ENCODE data around the gene CMTR2.
"Not testable (repeated sequence)": the region's sequence is repeated elsewhere in the genome, so short reads cannot be mapped to it uniquely, and the experiment has no call there.

The CMTR2 gene

GRCh38 chr16:71288890-71289731 lies at the start of gene CMTR2:
Gene CMTR2 (minus strand): TSS chr16:71289402. CDS start chr16:71285920, 3,482 bp downstream.
- Histone ChIP-seq H3K4me1 (ENCODE audit: control insufficient read depth, insufficient read depth, low read length) (peaks cover 8% of the 10 kb centered on the region), H3K27ac (ENCODE audit: low read depth, low read length) (peak within 1 kb of the TSS; percentile 84), H3K36me3 (ENCODE audit: control insufficient read depth, insufficient read depth, low read length) (peaks cover 5% of the 10 kb centered on the region), H3K27me3 (ENCODE audit: control insufficient read depth, insufficient read depth, low read length) (no peaks in the 10 kb centered on the region), H3K4me3 (ENCODE audit: low read length) (peak within 1 kb of the TSS; percentile 91), H3K9ac (ENCODE audit: low read length) (peak within 1 kb of the TSS; percentile 70)

- Histone ChIP-seq H3K27ac (ENCODE audit: low read depth, low read length) (no peak overlapping the region), H3K4me1 (ENCODE audit: control insufficient read depth, insufficient read depth, low read length) (no peaks in the 10 kb centered on the region), H3K9ac (ENCODE audit: low read length) (no peak overlapping the region), H3K36me3 (ENCODE audit: control insufficient read depth, insufficient read depth, low read length) (no peaks in the 10 kb centered on the region), H3K4me3 (ENCODE audit: low read length) (no peak overlapping the region), H3K27me3 (ENCODE audit: control insufficient read depth, insufficient read depth, low read length) (no peaks in the 10 kb centered on the region)
These were observed 49.4 kb upstream of the CMTR2 start for GRCh38 chr16:71338632-71339031.

GRCh38 chr16:71338193-71338592 lies 49.0 kb upstream of the CMTR2 start:
- H3K4me1 ChIP-seq (ENCODE audit: control insufficient read depth, insufficient read depth, low read length), result no peaks in the 10 kb centered on the region
- H3K36me3 ChIP-seq (ENCODE audit: control insufficient read depth, insufficient read depth, low read length), result no peaks in the 10 kb centered on the region
- H3K27me3 ChIP-seq (ENCODE audit: control insufficient read depth, insufficient read depth, low read length), result no peaks in the 10 kb centered on the region
- H3K4me3 ChIP-seq (ENCODE audit: low read length), result no peak overlapping the region
- no peak overlapping the region for H3K9ac ChIP-seq (ENCODE audit: low read length)
- H3K27ac ChIP-seq (ENCODE audit: low read depth, low read length), result no peak overlapping the region

- H3K36me3 ChIP-seq (ENCODE audit: control insufficient read depth, insufficient read depth, low read length), result no peaks in the 10 kb centered on the region
- no peak overlapping the region for H3K9ac ChIP-seq (ENCODE audit: low read length)
- H3K27me3 ChIP-seq (ENCODE audit: control insufficient read depth, insufficient read depth, low read length), result no peaks in the 10 kb centered on the region
- H3K4me1 ChIP-seq (ENCODE audit: control insufficient read depth, insufficient read depth, low read length), result no peaks in the 10 kb centered on the region
- H3K4me3 ChIP-seq (ENCODE audit: low read length), result no peak overlapping the region
- no peak overlapping the region for H3K27ac ChIP-seq (ENCODE audit: low read depth, low read length)
These were observed 48.4 kb upstream of the CMTR2 start for GRCh38 chr16:71337631-71338030.

GRCh38 chr16:71328151-71328550 lies 38.9 kb upstream of the CMTR2 start:
- no peaks in the 10 kb centered on the region for H3K36me3 ChIP-seq (ENCODE audit: control insufficient read depth, insufficient read depth, low read length)
- no peaks in the 10 kb centered on the region for H3K4me1 ChIP-seq (ENCODE audit: control insufficient read depth, insufficient read depth, low read length)
- H3K4me3 ChIP-seq (ENCODE audit: low read length), result no peak overlapping the region
- H3K27ac ChIP-seq (ENCODE audit: low read depth, low read length), result no peak overlapping the region
- no peak overlapping the region for H3K9ac ChIP-seq (ENCODE audit: low read length)
- no peaks in the 10 kb centered on the region for H3K27me3 ChIP-seq (ENCODE audit: control insufficient read depth, insufficient read depth, low read length)

GRCh38 chr16:71327720-71328119 lies 38.5 kb upstream of the CMTR2 start:
- Histone ChIP-seq H3K4me1 (ENCODE audit: control insufficient read depth, insufficient read depth, low read length) (no peaks in the 10 kb centered on the region), H3K27ac (ENCODE audit: low read depth, low read length) (no peak overlapping the region), H3K4me3 (ENCODE audit: low read length) (no peak overlapping the region), H3K9ac (ENCODE audit: low read length) (no peak overlapping the region), H3K36me3 (ENCODE audit: control insufficient read depth, insufficient read depth, low read length) (no peaks in the 10 kb centered on the region), H3K27me3 (ENCODE audit: control insufficient read depth, insufficient read depth, low read length) (no peaks in the 10 kb centered on the region)

- no peak overlapping the region for H3K4me3 ChIP-seq (ENCODE audit: low read length)
- no peak overlapping the region for H3K27ac ChIP-seq (ENCODE audit: low read depth, low read length)
- no peaks in the 10 kb centered on the region for H3K4me1 ChIP-seq (ENCODE audit: control insufficient read depth, insufficient read depth, low read length)
- no peaks in the 10 kb centered on the region for H3K27me3 ChIP-seq (ENCODE audit: control insufficient read depth, insufficient read depth, low read length)
- no peaks in the 10 kb centered on the region for H3K36me3 ChIP-seq (ENCODE audit: control insufficient read depth, insufficient read depth, low read length)
- H3K9ac ChIP-seq (ENCODE audit: low read length), result no peak overlapping the region
These were observed 30.8 kb upstream of the CMTR2 start for GRCh38 chr16:71319999-71320398.

- no peaks in the 10 kb centered on the region for H3K36me3 ChIP-seq (ENCODE audit: control insufficient read depth, insufficient read depth, low read length)
- H3K4me1 ChIP-seq (ENCODE audit: control insufficient read depth, insufficient read depth, low read length), result no peaks in the 10 kb centered on the region
- H3K9ac ChIP-seq (ENCODE audit: low read length), result no peak overlapping the region
- no peaks in the 10 kb centered on the region for H3K27me3 ChIP-seq (ENCODE audit: control insufficient read depth, insufficient read depth, low read length)
- H3K27ac ChIP-seq (ENCODE audit: low read depth, low read length), result no peak overlapping the region
- H3K4me3 ChIP-seq (ENCODE audit: low read length), result no peak overlapping the region
These were observed 26.1 kb upstream of the CMTR2 start for GRCh38 chr16:71315269-71315668.

- not testable (repeated sequence) for H3K27ac ChIP-seq (ENCODE audit: low read depth, low read length); H3K27me3 ChIP-seq (ENCODE audit: control insufficient read depth, insufficient read depth, low read length); H3K9ac ChIP-seq (ENCODE audit: low read length); H3K4me1 ChIP-seq (ENCODE audit: control insufficient read depth, insufficient read depth, low read length); H3K4me3 ChIP-seq (ENCODE audit: low read length); H3K36me3 ChIP-seq (ENCODE audit: control insufficient read depth, insufficient read depth, low read length)
These were observed 24.4 kb upstream of the CMTR2 start for GRCh38 chr16:71313591-71313990.

- no peaks in the 10 kb centered on the region for H3K36me3 ChIP-seq (ENCODE audit: control insufficient read depth, insufficient read depth, low read length)
- H3K4me3 ChIP-seq (ENCODE audit: low read length), result no peak overlapping the region
- H3K27ac ChIP-seq (ENCODE audit: low read depth, low read length), result no peak overlapping the region
- H3K9ac ChIP-seq (ENCODE audit: low read length), result no peak overlapping the region
- H3K4me1 ChIP-seq (ENCODE audit: control insufficient read depth, insufficient read depth, low read length), result no peaks in the 10 kb centered on the region
- H3K27me3 ChIP-seq (ENCODE audit: control insufficient read depth, insufficient read depth, low read length), result no peaks in the 10 kb centered on the region
These were observed 22.5 kb upstream of the CMTR2 start for GRCh38 chr16:71311553-71312158.

- H3K4me1 ChIP-seq (ENCODE audit: control insufficient read depth, insufficient read depth, low read length), result no peaks in the 10 kb centered on the region
- no peaks in the 10 kb centered on the region for H3K36me3 ChIP-seq (ENCODE audit: control insufficient read depth, insufficient read depth, low read length)
- no peak overlapping the region for H3K27ac ChIP-seq (ENCODE audit: low read depth, low read length)
These were observed 14.7 kb upstream of the CMTR2 start for GRCh38 chr16:71303938-71304337.

GRCh38 chr16:71297341-71297634 lies 8.1 kb upstream of the CMTR2 start:
- Histone ChIP-seq H3K4me1 (ENCODE audit: control insufficient read depth, insufficient read depth, low read length) (no peaks in the 10 kb centered on the region), H3K4me3 (ENCODE audit: low read length) (no peak overlapping the region), H3K9ac (ENCODE audit: low read length) (no peak overlapping the region), H3K36me3 (ENCODE audit: control insufficient read depth, insufficient read depth, low read length) (no peaks in the 10 kb centered on the region), H3K27me3 (ENCODE audit: control insufficient read depth, insufficient read depth, low read length) (no peaks in the 10 kb centered on the region), H3K27ac (ENCODE audit: low read depth, low read length) (no peak overlapping the region)

More at GRCh38 chr16:71303938-71304337, 14.7 kb upstream of the CMTR2 start:
- Histone ChIP-seq H3K27me3 (ENCODE audit: control insufficient read depth, insufficient read depth, low read length) (no peaks in the 10 kb centered on the region), H3K9ac (ENCODE audit: low read length) (no peak overlapping the region), H3K4me3 (ENCODE audit: low read length) (no peak overlapping the region)

Measured in rectal smooth muscle tissue (tissue), 1 donor.